OCI-LY1 (cell line): Measurements from ENCODE around the gene WDR93.

Experiments
- H2AFZ ChIP-seq: fragments of 200-600 bp; sonication (generic), shearing (Covaris generic); 2 replicates; pipeline ENCODE4 v1.6.0; 2014; ENCODE audit warnings: antibody characterized with exemption, mild to moderate bottlenecking, low read length
- H3F3A ChIP-seq: fragments of 200-600 bp; sonication (generic), shearing (Covaris generic); 2 replicates; pipeline ENCODE4 v1.6.0; 2014; ENCODE audit warnings: mild to moderate bottlenecking, antibody characterized with exemption, low read length, moderate library complexity; ENCODE audit not compliant: insufficient read depth
- H3K27ac ChIP-seq: fragments of 200-600 bp; sonication (generic); 2 replicates; pipeline ENCODE4 v1.5.1; 2014; ENCODE audit warnings: low read length, mixed run types, mild to moderate bottlenecking, low read depth; ENCODE audit not compliant: poor library complexity, severe bottlenecking
- H3K27me3 ChIP-seq: fragments of 200-600 bp; sonication (generic); 2 replicates; pipeline ENCODE4 v1.6.0; 2014; ENCODE audit warnings: antibody characterized with exemption, mild to moderate bottlenecking, low read length, moderate library complexity; ENCODE audit not compliant: insufficient read depth
- H3K36me3 ChIP-seq: fragments of 200-600 bp; sonication (generic); 2 replicates; pipeline ENCODE4 v1.6.1; 2014; ENCODE audit warnings: mild to moderate bottlenecking, antibody characterized with exemption, low read length, moderate library complexity, mixed read lengths; ENCODE audit not compliant: insufficient read depth
- H3K4me1 ChIP-seq: fragments of 200-600 bp; sonication (generic); 2 replicates; pipeline ENCODE4 v1.5.1; 2014; ENCODE audit warnings: mild to moderate bottlenecking, low read length, moderate library complexity; ENCODE audit not compliant: insufficient read depth, severe bottlenecking
- H3K4me2 ChIP-seq: fragments of 200-600 bp; sonication (generic), shearing (Covaris generic); 2 replicates; pipeline ENCODE4 v1.6.1; 2014; ENCODE audit warnings: low read length
- H3K4me3 ChIP-seq: fragments of 200-600 bp; sonication (generic); 2 replicates; pipeline ENCODE4 v1.5.1; 2014; ENCODE audit warnings: low read length, low read depth, mild to moderate bottlenecking, mixed read lengths; ENCODE audit not compliant: poor library complexity, severe bottlenecking
- H3K79me2 ChIP-seq: fragments of 200-600 bp; shearing (Covaris generic); 2 replicates; pipeline ENCODE4 v1.6.1; 2016; ENCODE audit warnings: mixed run types, low read length, mixed read lengths; ENCODE audit not compliant: insufficient read depth
- H3K9ac ChIP-seq: fragments of 200-600 bp; sonication (generic), shearing (Covaris generic); 2 replicates; pipeline ENCODE4 v1.6.1; 2014; ENCODE audit warnings: mild to moderate bottlenecking, low read length, mixed read lengths
- H3K9me2 ChIP-seq: fragments of 200-600 bp; sonication (generic), shearing (Covaris generic); 2 replicates; pipeline ENCODE4 v1.6.1; 2014; ENCODE audit warnings: low read depth, mild to moderate bottlenecking, low read length, mixed read lengths
- H3K9me3 ChIP-seq: fragments of 200-600 bp; shearing (Covaris generic); 2 replicates; pipeline ENCODE4 v1.6.1; 2014; ENCODE audit warnings: low read length, mixed read lengths
- H4K20me1 ChIP-seq: fragments of 200-600 bp; sonication (generic), shearing (Covaris generic); 2 replicates; pipeline ENCODE4 v1.6.0; 2016; ENCODE audit warnings: mild to moderate bottlenecking, low read length; ENCODE audit not compliant: insufficient read depth
- EZH2 ChIP-seq: fragments of 200-600 bp; sonication (generic), shearing (Covaris generic); IDR thresholded peaks from 2 replicates; pipeline ENCODE4 v1.8.0; 2017; ENCODE audit warnings: borderline replicate concordance, mixed run types, mild to moderate bottlenecking, antibody characterized with exemption, low read length, moderate library complexity, mixed read lengths
- TF ChIP-seq, protein P1 (sequence below): fragments of 200-600 bp; sonication (generic), shearing (Covaris generic); IDR thresholded peaks from 2 replicates; pipeline ENCODE4 v1.5.1; 2017; ENCODE audit warnings: mild to moderate bottlenecking, antibody characterized with exemption, low read length, moderate library complexity, mixed read lengths

WDR93 gene

DNA sequence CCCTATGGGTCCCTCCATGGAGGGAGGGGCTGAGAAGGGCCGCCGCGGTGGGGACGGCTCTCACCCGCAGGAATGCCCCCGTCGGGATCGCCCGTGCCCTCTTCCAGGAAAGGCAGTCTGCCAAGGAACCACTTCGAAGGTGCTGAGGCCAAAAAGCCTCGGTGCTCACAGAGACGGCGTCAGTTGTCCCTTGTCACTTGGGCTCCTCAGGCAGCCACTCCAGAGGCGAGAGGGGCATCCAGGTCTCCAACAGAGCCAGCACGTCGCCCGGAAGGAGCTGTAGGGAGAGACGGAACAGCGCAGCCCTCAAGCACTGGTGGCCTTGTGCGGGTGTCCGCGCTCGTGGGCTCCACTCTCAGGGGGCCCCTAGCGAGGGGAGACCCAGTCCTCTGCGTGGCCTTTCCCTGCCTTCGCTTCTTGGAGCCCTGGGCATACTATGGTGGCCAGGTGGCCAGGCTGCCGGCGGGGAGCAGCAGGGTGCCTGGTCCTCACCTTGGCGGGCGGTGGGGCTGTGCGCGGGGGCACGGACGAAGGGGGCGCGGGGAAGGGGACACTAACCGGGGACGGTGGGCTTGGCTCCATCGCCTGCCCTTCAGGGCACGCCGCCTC, 59.4 kb downstream of the WDR93 start:
- no peak overlapping the region for H2AFZ ChIP-seq
- peak overlapping the region; percentile 93 for H3K4me2 ChIP-seq
- H3K27me3 ChIP-seq: no peaks in the 10 kb centered on the region; the same call in 1 of the 2 replicates
- H3K9me2 ChIP-seq: no peaks in the 10 kb centered on the region
- peaks cover 13% of the 10 kb centered on the region for H3K4me1 ChIP-seq
- peak overlapping the region; percentile 70 for H3K4me3 ChIP-seq
- H3K9me3 ChIP-seq: no peaks in the 10 kb centered on the region
- H3K36me3 ChIP-seq: no peaks in the 10 kb centered on the region
- peak overlapping the region; percentile 70; the same call in 1 of the 2 replicates for H3K9ac ChIP-seq
- no peaks in the 10 kb centered on the region for H3F3A ChIP-seq
- H4K20me1 ChIP-seq: no peaks in the 10 kb centered on the region
- H3K27ac ChIP-seq: no peak overlapping the region
- H3K79me2 ChIP-seq: no peaks in the 10 kb centered on the region
- TF ChIP-seq, protein P1, sequence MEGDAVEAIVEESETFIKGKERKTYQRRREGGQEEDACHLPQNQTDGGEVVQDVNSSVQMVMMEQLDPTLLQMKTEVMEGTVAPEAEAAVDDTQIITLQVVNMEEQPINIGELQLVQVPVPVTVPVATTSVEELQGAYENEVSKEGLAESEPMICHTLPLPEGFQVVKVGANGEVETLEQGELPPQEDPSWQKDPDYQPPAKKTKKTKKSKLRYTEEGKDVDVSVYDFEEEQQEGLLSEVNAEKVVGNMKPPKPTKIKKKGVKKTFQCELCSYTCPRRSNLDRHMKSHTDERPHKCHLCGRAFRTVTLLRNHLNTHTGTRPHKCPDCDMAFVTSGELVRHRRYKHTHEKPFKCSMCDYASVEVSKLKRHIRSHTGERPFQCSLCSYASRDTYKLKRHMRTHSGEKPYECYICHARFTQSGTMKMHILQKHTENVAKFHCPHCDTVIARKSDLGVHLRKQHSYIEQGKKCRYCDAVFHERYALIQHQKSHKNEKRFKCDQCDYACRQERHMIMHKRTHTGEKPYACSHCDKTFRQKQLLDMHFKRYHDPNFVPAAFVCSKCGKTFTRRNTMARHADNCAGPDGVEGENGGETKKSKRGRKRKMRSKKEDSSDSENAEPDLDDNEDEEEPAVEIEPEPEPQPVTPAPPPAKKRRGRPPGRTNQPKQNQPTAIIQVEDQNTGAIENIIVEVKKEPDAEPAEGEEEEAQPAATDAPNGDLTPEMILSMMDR: no peak
- TF ChIP-seq EZH2: no peak

DNA sequence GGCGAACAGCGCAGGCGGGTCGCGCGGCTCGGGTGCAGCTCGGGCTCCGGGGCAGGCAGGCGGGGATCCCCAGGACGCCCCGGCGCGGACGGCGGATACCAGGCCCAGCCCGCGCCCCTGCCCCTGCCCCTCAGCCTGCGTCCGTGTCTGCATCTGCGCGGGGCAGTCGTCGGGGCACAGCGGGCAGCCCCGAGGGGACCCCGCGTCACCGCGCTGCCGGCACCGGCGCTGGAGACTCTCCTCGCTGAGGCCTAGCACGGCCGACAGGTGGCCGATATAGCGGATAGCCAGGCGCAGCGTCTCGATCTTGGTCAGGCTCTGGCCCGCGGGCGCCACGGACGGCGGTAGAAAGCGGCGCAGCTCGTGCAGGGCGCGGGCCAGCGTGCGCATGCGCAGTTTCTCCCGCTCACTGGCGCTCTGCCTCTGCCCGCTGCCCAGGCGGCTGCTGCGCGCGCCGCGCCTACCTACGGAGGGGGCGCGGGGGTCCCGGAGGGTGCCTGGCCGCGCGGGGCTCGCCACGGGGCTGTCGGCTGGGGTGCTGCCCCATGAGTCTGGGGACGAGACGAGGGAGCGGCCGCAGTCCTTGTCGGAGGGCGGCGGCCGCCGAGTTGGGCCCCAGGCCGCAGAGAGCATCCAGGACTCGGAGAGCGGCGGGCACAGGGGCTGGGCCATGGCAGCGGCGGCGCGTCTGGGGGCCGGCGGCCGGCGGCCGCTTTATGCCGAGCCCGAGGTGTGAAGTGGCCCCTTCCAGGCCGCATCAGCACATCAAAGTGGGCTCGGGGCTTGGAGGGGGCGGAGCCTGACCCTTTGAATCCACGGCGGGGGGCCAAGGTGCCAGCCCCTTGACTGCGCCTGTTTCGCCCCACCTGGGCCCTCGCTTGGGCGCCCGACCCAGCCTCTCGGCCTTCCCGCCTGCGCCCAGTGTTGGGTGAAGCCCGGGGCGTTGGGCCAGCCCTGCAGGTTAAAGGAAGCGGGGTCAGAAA, 60.2 kb downstream of the WDR93 start, which contains the start of gene MESP1:
MESP1 (minus strand) TSS at position 690 of the 983 bp plus-strand sequence; CDS start at position 672, 18 bp downstream.
- Histone ChIP-seq H3K9me2 (no peaks in the 10 kb centered on the region), H3K4me1 (peaks cover 13% of the 10 kb centered on the region), H3K9ac (peak within 1 kb of the TSS; percentile 70), H3K27ac (no peak within 1 kb of the TSS), H3K27me3 (no peaks in the 10 kb centered on the region; the same call in 1 of the 2 replicates), H3K4me2 (peak within 1 kb of the TSS; percentile 93), H3K4me3 (peak within 1 kb of the TSS; percentile 70), H3K36me3 (no peaks in the 10 kb centered on the region), H2AFZ (no peak within 1 kb of the TSS), H3F3A (no peaks in the 10 kb centered on the region), H3K9me3 (no peaks in the 10 kb centered on the region), H4K20me1 (no peaks in the 10 kb centered on the region), H3K79me2 (no peaks in the 10 kb centered on the region)
- TF ChIP-seq, protein P1: peak; percentile 58
- TF ChIP-seq EZH2: no peak

GRCh38 chr15:89751748-89752147, 61.1 kb downstream of the WDR93 start:
- Histone ChIP-seq H3K27ac (no peak overlapping the region), H3K9me2 (no peaks in the 10 kb centered on the region), H4K20me1 (no peaks in the 10 kb centered on the region), H3K79me2 (no peaks in the 10 kb centered on the region), H3K4me1 (peaks cover 13% of the 10 kb centered on the region), H3K4me3 (no peak overlapping the region), H3F3A (no peaks in the 10 kb centered on the region), H3K4me2 (no peak overlapping the region), H3K9me3 (no peaks in the 10 kb centered on the region), H3K36me3 (no peaks in the 10 kb centered on the region), H2AFZ (no peak overlapping the region), H3K27me3 (no peaks in the 10 kb centered on the region), H3K9ac (no peak overlapping the region)
- TF ChIP-seq, protein P1: no peak
- TF ChIP-seq EZH2: no peak
